ENCODE measurements around the gene HEPACAM. TPM values are rescaled to one million over a fixed set of nuclear protein-coding genes. Genes with fewer than 3 reads are reported as not detected.

Gene HEPACAM
- total and polyA plus RNA-seq, 4 experiments from 2014 or later = not detected

DNA sequence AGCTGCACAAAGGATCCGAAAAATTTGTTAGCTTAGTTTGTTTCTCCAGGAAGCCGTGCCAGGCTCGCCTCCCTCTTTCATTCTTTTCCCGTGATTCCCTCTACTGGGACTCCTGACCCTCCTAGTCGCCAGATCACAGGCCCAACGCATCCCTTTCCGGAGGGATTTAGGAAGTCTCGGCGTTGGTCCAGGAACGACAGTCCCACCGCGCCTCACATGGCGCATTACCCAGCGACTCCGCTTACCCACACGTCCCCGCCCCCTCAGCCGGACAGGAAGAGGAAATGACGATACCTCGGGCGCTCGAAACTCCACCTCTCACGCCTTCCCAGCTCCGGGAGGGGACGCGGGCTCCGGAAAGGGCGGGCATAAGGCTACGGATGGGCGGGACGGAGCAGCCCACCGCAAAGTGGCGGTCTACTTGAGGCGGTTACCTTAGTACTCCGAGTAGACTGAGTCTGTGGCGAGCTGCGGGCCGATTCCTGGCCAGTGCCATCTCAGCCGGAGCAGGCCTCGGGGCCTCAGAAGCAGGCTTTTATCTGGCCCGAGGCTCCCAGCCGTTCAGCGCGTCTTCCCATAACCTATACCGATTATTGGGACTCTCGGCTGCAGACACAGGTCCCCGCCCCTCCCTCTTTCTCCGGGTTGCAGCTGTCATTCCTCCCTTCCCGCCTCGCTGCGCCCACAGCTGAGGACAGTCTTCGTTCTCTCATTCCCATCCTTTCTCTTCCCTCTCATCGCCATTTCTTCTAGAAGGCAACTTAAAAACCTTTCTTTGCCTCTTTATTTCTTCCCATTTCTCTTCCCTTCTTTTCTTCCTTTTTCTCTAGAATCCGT, 18.1 kb upstream of the HEPACAM start, which contains the start of gene CCDC15:
TSS of gene CCDC15 (plus strand) at position 450 of the 837 bp plus-strand sequence. CDS start 531 bp downstream, outside the sequence.
- Mint-ChIP-seq H3K9me3 (peaks cover 0 to 5% (median 0%) of the 10 kb centered on the region in 8 donors), H3K27ac (no peak within 1 kb of the TSS), H3K27me3 (no peaks in the 10 kb centered on the region), H3K36me3 (no peaks in the 10 kb centered on the region), H3K4me1 (peaks cover 0 to 12% (median 7%) of the 10 kb centered on the region in 4 donors), H3K4me3 (peak within 1 kb of the TSS in 1 of 8 donors; percentile 32)
- no peaks in the 10 kb centered on the region for H3K9me3 ChIP-seq (ENCODE audit: control insufficient read depth in 1 of 2, low read length in 2 of 2)
- peaks cover 50% of the 10 kb centered on the region for H3K4me1 ChIP-seq (ENCODE audit: insufficient read depth, low read length)
- ChIA-PET CTCF (ENCODE audit: partially characterized antibody) (interaction anchor here (0.6 to 2.4 kb wide), 12 partner anchors 10 to 394 kb away, joined by 3 to 18 read pairs (median 4); no protein-coding TSS in a partner anchor), POLR2A (ENCODE audit: partially characterized antibody) (interaction anchor here (1.1 to 2.4 kb wide), 13 partner anchors 10 to 934 kb away, joined by 3 to 27 read pairs (median 7); partner anchors contain the start of genes CHEK1, EI24, HEPN1 and HYLS1)
- DNase-seq = peak; percentile 91 to 95 (median 93)
- intact Hi-C loops (cut with micrococcal nuclease) = loop anchor here (1.0 to 5.0 kb wide), 12 partner anchors 78 to 1258 kb away; partner anchors contain the start of genes CDON, DDX25, EI24 and FAM118B
- no peaks in the 10 kb centered on the region for H3K36me3 ChIP-seq (ENCODE audit: insufficient read depth, low read length)
- H3K27ac ChIP-seq (ENCODE audit: low read depth, low read length) = peak within 1 kb of the TSS; percentile 71
- H3K4me3 ChIP-seq (ENCODE audit: low read length in 2 of 2) = peak within 1 kb of the TSS; percentile 33 to 63
- no peaks in the 10 kb centered on the region for H3K27me3 ChIP-seq (ENCODE audit: insufficient read depth, low read length)

DNA sequence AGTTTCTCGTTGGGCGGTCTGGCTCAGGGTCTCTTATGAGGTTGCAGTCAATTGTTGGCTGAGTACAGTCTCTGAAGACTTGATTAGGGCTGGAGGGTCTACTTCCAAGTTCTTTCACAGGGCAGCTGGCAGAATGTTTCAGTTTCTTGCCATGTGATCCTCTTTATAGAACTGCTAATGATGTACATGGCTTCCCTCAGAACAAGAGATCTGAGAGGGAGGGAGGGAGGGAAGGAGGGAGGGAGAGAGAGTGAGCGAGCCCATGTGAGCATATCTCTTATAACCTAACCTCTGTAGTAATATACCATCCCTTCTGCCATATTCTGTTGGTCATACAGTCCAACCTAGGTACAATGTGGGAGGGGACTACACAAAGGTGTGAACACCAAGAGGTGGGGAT, 15.5 kb upstream of the HEPACAM start:
- ChIA-PET POLR2A (ENCODE audit: partially characterized antibody) (interaction anchor here (1.2 to 2.3 kb wide), 5 partner anchors 9 to 160 kb away, joined by 3 to 16 read pairs (median 5); partner anchors contain the start of genes HEPN1 and TMEM218), CTCF (ENCODE audit: partially characterized antibody) (interaction anchor here (1.2 to 4.1 kb wide), 4 partner anchors 8 to 191 kb away, joined by 3 to 24 read pairs (median 7); no protein-coding TSS in a partner anchor)
- peaks cover 50% of the 10 kb centered on the region for H3K4me1 ChIP-seq (ENCODE audit: insufficient read depth, low read length)
- peaks cover 2 to 8% of the 10 kb centered on the region in 2 donors for H3K36me3 Mint-ChIP-seq
- intact Hi-C loops (cut with micrococcal nuclease) = loop anchor here (2.0 to 5.0 kb wide), 8 partner anchors 31 to 1261 kb away; partner anchors contain the start of genes DDX25, EI24, FAM118B and HYLS1
- no peaks in the 10 kb centered on the region for H3K27me3 Mint-ChIP-seq
- DNase-seq = no peak
- H3K4me3 Mint-ChIP-seq = no peak overlapping the region
- peaks cover 3 to 17% (median 12%) of the 10 kb centered on the region in 4 donors for H3K4me1 Mint-ChIP-seq
- H3K36me3 ChIP-seq (ENCODE audit: insufficient read depth, low read length) = no peaks in the 10 kb centered on the region
- peaks cover 0 to 11% (median 6%) of the 10 kb centered on the region in 8 donors for H3K9me3 Mint-ChIP-seq
- no peak overlapping the region for H3K27ac ChIP-seq (ENCODE audit: low read depth, low read length)
- no peak overlapping the region for H3K4me3 ChIP-seq (ENCODE audit: low read length in 2 of 2)
- H3K27me3 ChIP-seq (ENCODE audit: insufficient read depth, low read length) = no peaks in the 10 kb centered on the region
- H3K27ac Mint-ChIP-seq = no peak overlapping the region
- no peaks in the 10 kb centered on the region for H3K9me3 ChIP-seq (ENCODE audit: control insufficient read depth in 1 of 2, low read length in 2 of 2)

DNA sequence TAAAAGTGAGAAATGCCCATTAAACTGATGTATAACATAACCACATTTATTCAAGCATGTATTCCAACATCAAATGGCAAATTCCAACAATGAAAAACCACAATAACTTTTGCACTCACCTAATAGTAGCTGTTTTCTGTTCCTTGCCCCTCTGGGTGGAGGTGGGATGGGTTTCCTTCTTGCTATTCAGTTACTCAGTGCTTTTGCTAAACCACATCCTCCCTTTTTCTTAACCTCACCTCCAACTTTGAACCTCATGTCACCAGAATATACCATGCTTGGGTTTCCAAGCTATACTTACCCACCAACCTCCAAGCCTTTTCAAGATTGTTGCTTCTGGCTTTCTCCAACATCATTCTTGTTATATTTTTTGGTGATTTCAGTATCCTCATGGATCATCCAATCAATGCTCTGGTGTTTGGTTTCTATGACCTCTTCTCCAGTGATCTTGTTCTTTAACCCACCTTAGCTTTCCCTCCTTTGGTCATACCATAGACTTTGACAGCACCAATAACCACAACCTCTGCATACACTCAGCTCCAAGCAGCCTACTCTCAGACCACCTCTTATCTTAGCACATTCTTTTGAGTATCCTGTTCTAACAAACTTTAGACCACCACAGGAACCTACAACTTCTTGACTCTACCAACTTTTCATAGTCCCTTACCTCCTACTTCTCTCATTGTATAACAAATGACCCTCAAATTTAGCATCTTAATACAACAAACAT, 14.9 kb upstream of the HEPACAM start:
- Histone ChIP-seq H3K4me3 (ENCODE audit: low read length in 2 of 2) (no peak overlapping the region), H3K27me3 (ENCODE audit: insufficient read depth, low read length) (no peaks in the 10 kb centered on the region), H3K36me3 (ENCODE audit: insufficient read depth, low read length) (no peaks in the 10 kb centered on the region), H3K9me3 (ENCODE audit: control insufficient read depth in 1 of 2, low read length in 2 of 2) (no peaks in the 10 kb centered on the region), H3K27ac (ENCODE audit: low read depth, low read length) (no peak overlapping the region), H3K4me1 (ENCODE audit: insufficient read depth, low read length) (peaks cover 50% of the 10 kb centered on the region)
- peak; percentile 45 to 53 (median 48) for DNase-seq
- intact Hi-C loops (cut with micrococcal nuclease) = loop anchor here (2.0 to 5.0 kb wide), 8 partner anchors 30 to 1262 kb away; partner anchors contain the start of genes DDX25, EI24, FAM118B and HYLS1
- Mint-ChIP-seq H3K4me3 (no peak overlapping the region), H3K27me3 (no peaks in the 10 kb centered on the region), H3K36me3 (peaks cover 2 to 8% of the 10 kb centered on the region in 2 donors), H3K9me3 (peaks cover 0 to 11% (median 6%) of the 10 kb centered on the region in 8 donors), H3K4me1 (peaks cover 3 to 17% (median 12%) of the 10 kb centered on the region in 4 donors), H3K27ac (no peak overlapping the region)
- ChIA-PET CTCF (ENCODE audit: partially characterized antibody) (interaction anchor here (0.8 to 4.1 kb wide), 6 partner anchors 9 to 191 kb away, joined by 3 to 24 read pairs (median 4); no protein-coding TSS in a partner anchor), POLR2A (ENCODE audit: partially characterized antibody) (interaction anchor here (0.5 to 2.3 kb wide), 11 partner anchors 8 to 660 kb away, joined by 3 to 16 read pairs (median 3); partner anchors contain the start of genes HEPACAM, HEPN1 and TMEM218)

DNA sequence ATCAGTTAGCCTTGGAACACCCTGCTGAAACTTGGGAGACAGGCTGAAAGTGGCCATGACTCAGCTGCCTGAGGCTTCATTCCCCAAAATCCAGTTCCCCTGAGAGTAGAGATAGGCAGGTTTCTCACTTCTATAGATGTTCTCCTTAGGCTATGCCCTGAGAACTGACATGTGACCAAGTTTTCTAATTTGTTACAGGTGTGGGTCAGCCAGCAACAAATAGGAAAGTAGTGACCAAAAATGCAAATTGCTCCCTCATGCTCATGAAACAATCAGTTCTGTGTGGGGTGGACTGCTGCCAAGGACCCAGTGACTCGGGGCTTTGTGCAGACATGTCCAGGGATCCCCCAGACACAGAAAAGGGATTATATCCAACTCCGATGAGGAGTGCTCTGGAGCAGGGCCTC, 10.9 kb upstream of the HEPACAM start:
- Histone ChIP-seq H3K36me3 (ENCODE audit: insufficient read depth, low read length) (no peaks in the 10 kb centered on the region), H3K27ac (ENCODE audit: low read depth, low read length) (no peak overlapping the region), H3K27me3 (ENCODE audit: insufficient read depth, low read length) (no peaks in the 10 kb centered on the region), H3K4me3 (ENCODE audit: low read length in 2 of 2) (no peak overlapping the region), H3K4me1 (ENCODE audit: insufficient read depth, low read length) (peaks cover 33% of the 10 kb centered on the region), H3K9me3 (ENCODE audit: control insufficient read depth in 1 of 2, low read length in 2 of 2) (no peaks in the 10 kb centered on the region)
- Mint-ChIP-seq H3K4me1 (peaks cover 7 to 21% (median 17%) of the 10 kb centered on the region in 4 donors), H3K27me3 (peaks cover 0 to 3% of the 10 kb centered on the region in 2 donors), H3K27ac (no peak overlapping the region), H3K4me3 (no peak overlapping the region), H3K9me3 (peaks cover 0 to 11% (median 6%) of the 10 kb centered on the region in 8 donors), H3K36me3 (peaks cover 2 to 8% of the 10 kb centered on the region in 2 donors)
- ChIA-PET CTCF (ENCODE audit: partially characterized antibody) (no interaction called here), POLR2A (ENCODE audit: partially characterized antibody) (no interaction called here)
- DNase-seq = no peak
- intact Hi-C loops (cut with micrococcal nuclease) = no loop called here

DNA sequence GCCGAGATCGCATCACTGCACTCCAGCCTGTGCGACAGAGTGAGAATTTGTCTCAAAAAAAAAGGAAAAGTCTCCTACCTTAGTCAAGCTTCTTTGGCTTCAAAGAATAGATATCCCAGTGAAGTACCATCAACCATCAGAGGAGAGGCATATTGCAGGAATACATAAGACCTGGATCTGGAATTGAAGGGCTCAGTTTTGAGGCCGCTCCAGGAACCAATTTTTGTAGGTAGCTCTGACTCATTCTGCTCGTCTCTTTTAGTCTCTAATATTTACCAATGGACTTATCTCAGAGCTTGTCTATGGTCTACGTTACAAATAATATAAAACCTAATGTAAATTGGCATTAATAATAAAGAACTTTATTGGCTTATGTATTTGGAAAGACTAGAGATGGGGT, 10.0 kb upstream of the HEPACAM start:
- H3K27ac ChIP-seq (ENCODE audit: low read depth, low read length) = no peak overlapping the region
- Mint-ChIP-seq H3K9me3 (peaks cover 0 to 11% (median 6%) of the 10 kb centered on the region in 8 donors), H3K27me3 (peaks cover 3% of the 10 kb centered on the region in 2 donors), H3K27ac (no peak overlapping the region), H3K4me3 (no peak overlapping the region), H3K36me3 (peaks cover 2 to 8% of the 10 kb centered on the region in 2 donors), H3K4me1 (peaks cover 7 to 21% (median 17%) of the 10 kb centered on the region in 4 donors)
- no peaks in the 10 kb centered on the region for H3K9me3 ChIP-seq (ENCODE audit: control insufficient read depth in 1 of 2, low read length in 2 of 2)
- POLR2A ChIA-PET (ENCODE audit: partially characterized antibody) = no interaction called here
- no peaks in the 10 kb centered on the region for H3K27me3 ChIP-seq (ENCODE audit: insufficient read depth, low read length)
- no peak for DNase-seq
- H3K4me1 ChIP-seq (ENCODE audit: insufficient read depth, low read length) = peaks cover 24% of the 10 kb centered on the region
- no peak overlapping the region for H3K4me3 ChIP-seq (ENCODE audit: low read length in 2 of 2)
- intact Hi-C loops (cut with micrococcal nuclease) = no loop called here
- H3K36me3 ChIP-seq (ENCODE audit: insufficient read depth, low read length) = no peaks in the 10 kb centered on the region
- CTCF ChIA-PET (ENCODE audit: partially characterized antibody) = interaction anchor here (1.5 kb wide), 1 partner anchor 70 kb away, joined by 6 read pairs; no protein-coding TSS in a partner anchor

DNA sequence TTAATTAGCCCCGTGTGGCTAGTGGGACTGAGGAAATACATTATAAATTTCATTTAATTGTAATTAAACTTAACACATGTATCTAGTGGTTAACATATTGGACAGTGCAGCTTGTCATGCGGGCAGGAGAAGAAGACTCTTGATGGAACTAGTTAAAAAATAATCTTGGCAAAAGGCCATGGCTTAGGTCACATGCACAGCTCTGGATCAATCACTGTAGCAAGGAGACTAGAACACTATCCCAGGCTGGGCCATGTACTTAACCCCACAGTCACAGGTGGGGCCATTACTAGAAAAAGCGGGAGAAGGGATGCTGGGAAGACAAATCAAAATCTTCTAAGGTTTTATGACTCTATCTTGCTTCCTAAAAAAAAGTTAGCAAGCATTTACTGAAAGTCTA, 8.7 kb upstream of the HEPACAM start:
- H3K36me3 Mint-ChIP-seq = peaks cover 2 to 8% of the 10 kb centered on the region in 2 donors
- H3K27me3 Mint-ChIP-seq = peaks cover 3 to 7% of the 10 kb centered on the region in 2 donors
- Histone ChIP-seq H3K36me3 (ENCODE audit: insufficient read depth, low read length) (no peaks in the 10 kb centered on the region), H3K27ac (ENCODE audit: low read depth, low read length) (no peak overlapping the region), H3K4me3 (ENCODE audit: low read length in 2 of 2) (no peak overlapping the region), H3K27me3 (ENCODE audit: insufficient read depth, low read length) (no peaks in the 10 kb centered on the region), H3K4me1 (ENCODE audit: insufficient read depth, low read length) (peaks cover 12% of the 10 kb centered on the region), H3K9me3 (ENCODE audit: control insufficient read depth in 1 of 2, low read length in 2 of 2) (no peaks in the 10 kb centered on the region)
- H3K27ac Mint-ChIP-seq = no peak overlapping the region
- H3K9me3 Mint-ChIP-seq = peaks cover 0 to 11% (median 6%) of the 10 kb centered on the region in 8 donors
- H3K4me3 Mint-ChIP-seq = no peak overlapping the region
- peaks cover 7 to 16% (median 13%) of the 10 kb centered on the region in 4 donors for H3K4me1 Mint-ChIP-seq
- POLR2A ChIA-PET (ENCODE audit: partially characterized antibody) = interaction anchor here (1.5 kb wide), 1 partner anchor 9 kb away, joined by 10 read pairs; the partner anchor contains the start of gene CCDC15
- CTCF ChIA-PET (ENCODE audit: partially characterized antibody) = interaction anchor here (1.0 kb wide), 1 partner anchor 9 kb away, joined by 5 read pairs; no protein-coding TSS in a partner anchor
- DNase-seq = no peak
- intact Hi-C loops (cut with micrococcal nuclease) = no loop called here

All from CD4-positive, alpha-beta memory T cell (primary cell).